Measurements from ENCODE around the gene SLC2A9.

The SLC2A9 gene

GRCh38 chr4:10020871-10021652 lies at the start of gene SLC2A9:
Gene SLC2A9, minus strand, starts transcription at chr4:10021497. Its CDS starts 68 bp downstream, at chr4:10021429.
- DNase-seq (ENCODE audit: low read depth in 2 of 3, low spot score in 1 of 3), result no peak

GRCh38 chr4:10069075-10069642 lies 47.9 kb upstream of the SLC2A9 start:
- no peak for DNase-seq (ENCODE audit: low read depth in 2 of 3, low spot score in 1 of 3)

- DNase-seq (ENCODE audit: low read depth in 2 of 3, low spot score in 1 of 3), result no peak
These were observed 45.7 kb upstream of the SLC2A9 start for GRCh38 chr4:10066670-10067651.

GRCh38 chr4:10066206-10066605 lies 44.9 kb upstream of the SLC2A9 start:
- DNase-seq (ENCODE audit: low read depth in 2 of 3, low spot score in 1 of 3), result no peak

- DNase-seq (ENCODE audit: low read depth in 2 of 3, low spot score in 1 of 3), result no peak
These were observed 42.4 kb upstream of the SLC2A9 start for GRCh38 chr4:10063544-10064300.

GRCh38 chr4:10061650-10062415 lies 40.5 kb upstream of the SLC2A9 start:
- no peak for DNase-seq (ENCODE audit: low read depth in 2 of 3, low spot score in 1 of 3)

GRCh38 chr4:10058371-10058770 lies 37.1 kb upstream of the SLC2A9 start:
- DNase-seq (ENCODE audit: low read depth in 2 of 3, low spot score in 1 of 3), result no peak

GRCh38 chr4:10057023-10057395 lies 35.7 kb upstream of the SLC2A9 start:
- no peak for DNase-seq (ENCODE audit: low read depth in 2 of 3, low spot score in 1 of 3)

GRCh38 chr4:10056334-10057022 lies 35.2 kb upstream of the SLC2A9 start:
- no peak for DNase-seq (ENCODE audit: low read depth in 2 of 3, low spot score in 1 of 3)

GRCh38 chr4:10055871-10056270 lies 34.6 kb upstream of the SLC2A9 start:
- no peak for DNase-seq (ENCODE audit: low read depth in 2 of 3, low spot score in 1 of 3)

- DNase-seq (ENCODE audit: low read depth in 2 of 3, low spot score in 1 of 3), result no peak
These were observed 33.3 kb upstream of the SLC2A9 start for GRCh38 chr4:10054571-10055041.

GRCh38 chr4:10053635-10054453 lies 32.5 kb upstream of the SLC2A9 start:
- no peak for DNase-seq (ENCODE audit: low read depth in 2 of 3, low spot score in 1 of 3)

GRCh38 chr4:10051517-10052135 lies 30.3 kb upstream of the SLC2A9 start:
- DNase-seq (ENCODE audit: low read depth in 2 of 3, low spot score in 1 of 3), result no peak

- DNase-seq (ENCODE audit: low read depth in 2 of 3, low spot score in 1 of 3), result no peak
These were observed 29.4 kb upstream of the SLC2A9 start for GRCh38 chr4:10050721-10051120.

GRCh38 chr4:10050261-10050661 lies 29.0 kb upstream of the SLC2A9 start:
- no peak for DNase-seq (ENCODE audit: low read depth in 2 of 3, low spot score in 1 of 3)

- DNase-seq (ENCODE audit: low read depth in 2 of 3, low spot score in 1 of 3), result no peak
These were observed 27.8 kb upstream of the SLC2A9 start for GRCh38 chr4:10048941-10049697.

- no peak for DNase-seq (ENCODE audit: low read depth in 2 of 3, low spot score in 1 of 3)
These were observed 26.7 kb upstream of the SLC2A9 start for GRCh38 chr4:10047967-10048366.

Measured in stimulated activated CD4-positive, alpha-beta T cell treated with anti-CD3 and anti-CD28 coated beads, Interleukin-12 subunit alpha, Interleukin-12 subunit beta, amount 100 ng/mL, for 48 hours (primary cell).